ENCODE measurements around the gene SLC6A3.

Gene SLC6A3

DNA sequence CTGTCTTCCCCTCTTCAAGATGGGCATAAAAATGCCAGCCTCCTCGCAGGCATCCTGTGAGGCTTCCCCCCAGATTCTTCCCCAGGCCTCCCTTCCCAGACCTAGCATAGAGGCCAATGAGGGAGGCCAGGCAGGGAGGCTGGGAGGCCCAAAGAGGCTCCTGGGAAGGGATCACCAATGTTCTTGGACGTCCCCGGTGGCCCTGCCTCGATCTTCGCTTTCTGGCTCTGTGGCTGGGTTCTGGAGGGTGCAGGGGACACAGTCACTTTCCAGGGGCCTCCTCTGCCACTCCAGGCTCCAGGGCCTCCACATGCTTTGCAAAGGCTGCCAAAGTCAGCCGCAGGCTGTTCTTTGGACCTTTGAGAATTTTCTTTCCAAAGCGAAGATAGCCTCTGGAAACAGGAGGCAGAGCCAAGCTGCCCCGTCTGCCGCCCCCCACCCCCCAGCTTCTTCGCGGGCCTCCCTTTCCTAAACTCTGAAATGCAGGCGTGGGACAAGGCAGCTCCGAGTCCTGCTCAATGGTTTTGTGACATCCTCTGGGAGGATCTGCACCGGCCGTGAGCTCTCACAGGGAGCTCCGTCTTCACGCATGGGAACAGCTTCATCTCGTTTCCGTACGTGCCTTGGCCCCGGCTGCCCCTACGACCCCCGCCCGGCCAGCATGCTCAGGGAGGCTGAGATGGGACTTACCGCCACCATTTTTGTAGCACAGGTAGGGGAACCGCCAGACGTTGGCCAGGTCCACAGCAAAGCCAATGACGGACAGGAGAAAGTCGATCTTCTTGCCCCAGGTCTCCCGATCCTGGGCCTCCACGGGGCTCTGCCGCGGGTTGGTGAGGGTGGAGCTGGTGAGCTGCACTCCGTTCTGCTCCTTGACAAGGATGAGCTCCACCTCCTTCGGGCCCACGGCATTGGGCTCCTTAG, 2.8 kb downstream of the SLC6A3 start:
- no peak for DNase-seq (ENCODE audit: low read depth in 2 of 2, low spot score in 1 of 2)

- DNase-seq (ENCODE audit: low read depth in 2 of 2, low spot score in 1 of 2), result no peak
Measured at GRCh38 chr5:1441166-1441865, 3.9 kb downstream of the SLC6A3 start.

GRCh38 chr5:1440098-1440493, 5.1 kb downstream of the SLC6A3 start:
- DNase-seq (ENCODE audit: low read depth in 2 of 2, low spot score in 1 of 2), result no peak

- DNase-seq (ENCODE audit: low read depth in 2 of 2, low spot score in 1 of 2), result no peak
Measured at GRCh38 chr5:1439388-1440097, 5.7 kb downstream of the SLC6A3 start.

DNA sequence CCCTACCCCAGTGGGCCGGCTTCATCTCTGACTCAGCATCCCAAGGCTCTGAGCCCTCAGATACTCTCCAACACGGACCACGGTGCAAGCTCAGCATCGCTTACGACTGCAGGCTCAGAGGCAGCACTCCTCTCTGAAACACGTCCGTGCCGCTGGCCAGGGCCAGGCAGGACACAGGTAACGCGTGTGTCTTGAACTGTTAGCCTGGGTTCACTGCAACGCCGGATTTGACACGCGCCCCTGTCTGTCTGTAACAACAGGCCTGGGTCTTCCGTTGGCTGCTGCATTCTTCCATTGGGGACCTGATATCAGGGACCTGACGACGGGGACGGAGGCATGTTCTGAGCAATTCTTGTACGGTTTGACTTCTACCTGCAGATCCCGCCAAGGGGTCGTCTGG, 6.4 kb downstream of the SLC6A3 start:
- no peak for DNase-seq (ENCODE audit: low read depth in 2 of 2, low spot score in 1 of 2)

DNA sequence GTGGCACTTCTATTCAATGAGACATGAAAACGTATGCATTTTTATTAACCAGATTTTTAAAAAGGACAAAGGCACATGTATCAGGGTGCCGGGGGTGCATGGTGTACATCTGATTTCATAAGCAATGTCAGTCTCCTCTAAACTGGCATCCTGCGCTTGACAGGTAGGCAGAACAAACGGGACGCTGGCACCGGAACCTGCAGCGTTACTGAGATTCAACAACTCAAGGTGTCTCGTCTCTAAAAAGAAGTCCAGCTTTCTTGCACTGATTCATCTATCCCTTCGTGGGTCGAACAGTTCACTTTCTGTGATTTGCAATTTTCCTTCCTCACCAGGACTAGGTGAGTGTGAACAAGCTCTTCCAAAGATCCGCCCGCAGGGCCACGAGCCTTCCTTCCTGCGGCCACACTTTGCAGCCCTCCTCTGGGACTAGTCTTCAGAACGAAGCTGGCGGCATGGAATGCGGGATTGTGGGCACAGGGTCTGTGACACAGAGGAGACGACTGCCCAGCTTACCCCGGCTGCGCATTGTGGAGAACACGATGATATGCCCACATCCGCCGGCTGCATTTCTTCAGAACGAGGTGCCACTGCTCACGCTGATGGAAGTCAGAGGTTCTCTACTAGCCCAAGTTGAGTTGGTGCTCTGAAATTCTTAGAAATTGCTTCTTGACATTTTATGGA, 7.2 kb downstream of the SLC6A3 start:
- DNase-seq (ENCODE audit: low read depth in 2 of 2, low spot score in 1 of 2), result no peak

GRCh38 chr5:1437226-1437829, 7.9 kb downstream of the SLC6A3 start:
- DNase-seq (ENCODE audit: low read depth in 2 of 2, low spot score in 1 of 2), result no peak

DNA sequence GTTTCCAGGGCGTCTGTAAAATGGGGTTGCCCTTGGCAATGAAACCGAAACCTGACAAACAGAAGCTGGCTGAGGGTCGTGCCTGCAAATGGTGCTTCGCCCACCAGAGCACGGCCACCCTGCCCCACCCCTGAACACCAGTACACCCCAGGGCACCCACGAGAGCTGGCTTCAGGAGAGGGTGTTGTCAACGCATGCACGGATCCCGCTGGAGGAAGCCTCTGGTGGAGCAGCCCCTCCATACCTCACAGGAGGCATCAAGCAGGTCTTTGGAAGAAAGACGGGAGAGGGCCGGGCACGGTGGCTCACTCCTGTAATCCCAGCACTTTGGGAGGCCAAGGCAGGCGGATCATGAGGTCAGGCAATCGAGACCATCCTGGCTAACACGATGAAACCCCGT, 8.6 kb downstream of the SLC6A3 start:
- DNase-seq (ENCODE audit: low read depth in 2 of 2, low spot score in 1 of 2), result no peak

- no peak for DNase-seq (ENCODE audit: low read depth in 2 of 2, low spot score in 1 of 2)
Measured at GRCh38 chr5:1436036-1436435, 9.2 kb downstream of the SLC6A3 start.

GRCh38 chr5:1435369-1435768, 9.9 kb downstream of the SLC6A3 start:
- DNase-seq (ENCODE audit: low read depth in 2 of 2, low spot score in 1 of 2), result no peak

GRCh38 chr5:1432296-1432695, 12.9 kb downstream of the SLC6A3 start:
- DNase-seq (ENCODE audit: low read depth in 2 of 2, low spot score in 1 of 2), result no peak

DNA sequence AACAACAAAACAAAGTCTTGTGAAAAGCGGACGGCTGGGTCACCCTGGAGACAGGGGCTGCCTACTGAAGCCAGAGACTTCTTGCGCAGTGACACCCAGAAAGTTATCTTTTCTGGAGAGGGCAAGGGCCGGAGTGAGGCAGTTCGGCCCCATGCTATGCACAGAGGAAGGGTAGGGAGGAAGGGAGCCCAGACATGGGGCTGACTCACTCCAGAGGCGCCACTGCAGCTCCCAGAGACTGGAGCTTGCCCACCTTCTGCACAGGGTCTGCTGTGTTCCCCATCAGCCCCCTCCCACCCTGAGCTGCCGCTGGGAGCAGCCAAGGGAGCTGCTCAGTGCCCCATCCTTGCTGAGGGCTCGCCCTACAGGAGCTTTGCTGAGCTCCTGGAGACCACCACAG, 13.3 kb downstream of the SLC6A3 start:
- no peak for DNase-seq (ENCODE audit: low read depth in 2 of 2, low spot score in 1 of 2)

DNA sequence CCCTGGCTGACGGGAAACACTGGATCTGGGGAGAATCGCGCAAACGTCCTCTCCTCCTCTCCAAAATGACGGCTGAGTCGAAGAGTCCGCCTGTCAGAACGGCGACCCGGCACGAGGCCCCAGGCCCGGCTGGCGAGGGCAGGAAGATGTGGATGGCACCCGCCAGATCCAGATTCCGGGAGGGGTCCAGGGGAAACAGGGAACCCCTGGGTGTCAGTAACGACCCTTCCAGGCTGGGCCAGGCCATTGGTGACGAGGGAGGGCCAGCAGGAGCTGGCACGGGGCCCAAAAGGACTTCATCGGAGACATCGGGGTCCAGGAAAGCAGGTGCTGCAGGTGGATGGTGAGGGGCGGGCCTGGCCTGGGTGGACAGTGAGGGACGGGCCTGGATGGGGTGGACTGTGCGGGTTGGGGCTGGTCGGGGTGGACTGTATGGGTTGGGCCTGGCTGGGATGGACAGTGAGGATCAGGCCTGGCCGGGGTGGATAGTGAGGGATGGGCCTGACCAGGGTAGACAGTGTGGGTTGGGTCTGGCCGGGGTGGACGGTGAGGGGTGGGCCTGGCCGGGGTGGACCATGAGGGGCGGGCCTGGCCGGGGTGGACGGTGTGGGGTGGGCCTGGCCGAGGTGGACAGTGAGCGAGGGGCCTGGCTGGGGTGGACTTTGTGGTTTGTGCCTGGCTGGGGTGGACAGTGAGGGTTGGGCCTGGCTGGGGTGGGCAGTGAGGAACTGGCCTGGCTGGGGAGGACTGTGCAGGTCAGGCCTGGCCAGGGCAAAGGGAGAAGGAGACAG, 14.0 kb downstream of the SLC6A3 start:
- no peak for DNase-seq (ENCODE audit: low read depth in 2 of 2, low spot score in 1 of 2)

- no peak for DNase-seq (ENCODE audit: low read depth in 2 of 2, low spot score in 1 of 2)
Measured at GRCh38 chr5:1430121-1430795, 15.0 kb downstream of the SLC6A3 start.

GRCh38 chr5:1429496-1429895, 15.7 kb downstream of the SLC6A3 start:
- no peak for DNase-seq (ENCODE audit: low read depth in 2 of 2, low spot score in 1 of 2)

DNA sequence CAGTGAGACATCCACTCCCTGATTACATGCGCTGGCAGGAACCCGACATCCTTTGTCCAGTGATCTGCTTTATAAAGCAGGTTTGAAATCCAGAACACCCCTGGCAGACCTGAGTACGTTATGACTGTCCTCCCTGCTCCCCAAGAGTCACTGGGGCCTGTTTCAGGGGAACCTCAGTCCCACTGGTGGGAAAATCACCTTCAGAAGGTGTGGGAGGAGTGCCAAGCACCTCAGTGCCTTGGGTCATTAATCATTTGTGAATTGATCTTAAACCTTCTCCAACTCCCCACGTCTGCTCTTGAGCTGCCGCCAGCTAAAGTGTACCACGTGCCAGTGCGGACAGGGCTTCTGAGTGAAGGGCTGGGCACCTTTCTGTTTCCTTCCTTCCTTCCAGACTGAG, 16.2 kb downstream of the SLC6A3 start:
- DNase-seq (ENCODE audit: low read depth in 2 of 2, low spot score in 1 of 2), result no peak

DNA sequence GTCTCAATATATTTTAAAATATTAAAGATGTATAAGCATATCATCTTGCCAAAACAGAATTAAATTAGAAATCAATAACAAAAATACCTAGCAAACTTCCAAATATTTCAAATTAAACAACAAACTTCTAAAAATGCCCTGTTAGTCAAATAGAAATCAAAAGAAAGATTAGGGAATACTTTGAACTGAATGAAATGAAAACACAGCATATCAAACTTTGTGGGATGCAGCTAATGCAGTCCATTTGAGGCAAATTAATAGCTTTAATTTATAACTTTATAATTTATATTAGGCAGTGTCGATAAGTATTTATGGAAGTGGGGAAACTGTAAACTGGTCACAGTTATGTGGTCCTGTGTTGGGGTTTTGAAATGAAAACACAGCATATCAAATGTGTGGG, 17.1 kb downstream of the SLC6A3 start:
- no peak for DNase-seq (ENCODE audit: low read depth in 2 of 2, low spot score in 1 of 2)

DNA sequence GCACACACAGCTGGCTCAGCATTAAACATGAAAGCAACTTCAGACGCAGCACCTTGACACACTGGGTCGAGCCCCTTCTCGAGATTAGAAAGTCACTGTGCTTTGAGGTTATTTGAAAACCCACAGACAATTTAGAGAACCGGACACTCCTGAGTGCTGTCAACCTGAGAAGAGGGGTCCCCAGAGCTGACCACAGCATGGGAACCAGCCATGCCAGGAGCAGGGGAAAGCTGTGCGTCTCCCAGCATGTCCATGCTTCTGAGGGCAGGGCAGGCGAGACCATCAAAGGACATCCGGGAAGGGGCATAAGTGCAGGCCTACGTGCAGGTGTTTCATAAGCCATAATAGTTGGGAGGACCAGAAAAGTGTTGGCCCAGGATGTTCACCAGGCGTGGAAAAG, 20.5 kb downstream of the SLC6A3 start:
- no peak for DNase-seq (ENCODE audit: low read depth in 2 of 2, low spot score in 1 of 2)

- no peak for DNase-seq (ENCODE audit: low read depth in 2 of 2, low spot score in 1 of 2)
Measured at GRCh38 chr5:1423901-1424603, 21.2 kb downstream of the SLC6A3 start.
